Gastrocnemius medialis (tissue), 4 donors: ENCODE data around the gene RGL3. TPM values are rescaled to one million over a fixed set of nuclear protein-coding genes. Genes with fewer than 3 reads are reported as not detected.

Experiments
- ATAC-seq, 2 donors: fragments of 150-250 bp; one replicate each; pipeline ENCODE4 v1.9.1; 2016
- DNase-seq, 2 donors: peaks; one replicate each; pipeline ENCODE4 v3.0.0-alpha.2; 2019
- H3K27ac ChIP-seq, 4 donors: fragments of 200-600 bp; sonication (generic); 1 replicate in 1 of 4; 2 replicates in 3 of 4; pipeline ENCODE4 v1.5.1; 2016 to 2018; ENCODE audit warnings: mild to moderate bottlenecking in 2 of 4, moderate library complexity in 1 of 4
- H3K27me3 ChIP-seq, 3 donors: fragments of 200-600 bp; sonication (generic) in 2 of 3; 1 replicate in 1 of 3; 2 replicates in 2 of 3; pipeline versions ENCODE4 v1.5.1 to v1.6.0; 2016 to 2019; ENCODE audit warnings: mild to moderate bottlenecking in 1 of 3, moderate library complexity in 1 of 3
- H3K36me3 ChIP-seq, 2 donors: fragments of 200-600 bp; sonication (generic) in 1 of 2; one replicate each; pipeline ENCODE4 v1.5.1; 2017 to 2018
- H3K4me1 ChIP-seq, 2 donors: fragments of 200-600 bp; sonication (generic) in 1 of 2; one replicate each; pipeline ENCODE4 v1.5.1; 2016 to 2017; ENCODE audit warnings: mild to moderate bottlenecking in 2 of 2
- H3K4me3 ChIP-seq, 4 donors: fragments of 200-600 bp; sonication (generic) in 3 of 4; 1 replicate in 1 of 4; 2 replicates in 3 of 4; pipeline ENCODE4 v1.5.1; 2016 to 2019; ENCODE audit warnings: mild to moderate bottlenecking in 2 of 4
- H3K9me3 ChIP-seq, 3 donors: fragments of 200-600 bp; sonication (generic) in 2 of 3; 1 replicate in 1 of 3; 2 replicates in 2 of 3; pipeline ENCODE4 v1.5.1; 2016 to 2019
- POLR2A ChIP-seq, 2 donors: fragments of 450-650 bp; IDR thresholded peaks; one replicate each; pipeline ENCODE4 v1.6.1; 2017; ENCODE audit warnings: antibody characterized with exemption in 2 of 2, mild to moderate bottlenecking in 2 of 2, moderate library complexity in 2 of 2
- in situ Hi-C, 4 donors: fragments of 200-750 bp; cut with MboI; loops; one replicate each; pipeline versions ENCODE4 v1.15.0 to v1.8.0; 2017; ENCODE audit warnings: low sequenced_read_pairs in 4 of 4
- intact Hi-C: fragments of 100-400 bp; cut with DNase I; formaldehyde crosslinking; loops from one replicate; pipeline ENCODE4 v1.15.1; 2023; ENCODE audit warnings: low total_unique reads
- total RNA-seq, 4 donors: library from RNA; depleted of rRNA; stranded (reverse); fragments of >200 nt; gene quantifications; one replicate each; pipeline versions ENCODE4 v1.1.0 to v1.2.3, GENCODE V29; 2016
- TF ChIP-seq, protein P1 (sequence below), 5 experiments: fragments of 450-650 bp in 3 of 5; fragments of 200-600 bp in 2 of 5; sonication (generic) in 2 of 5; IDR thresholded peaks in 4 of 5; conservative IDR thresholded peaks in 1 of 5; 1 replicate in 4 of 5; 2 replicates in 1 of 5; pipeline ENCODE4 v1.5.1; 2016 to 2019; ENCODE audit warnings: antibody characterized with exemption in 5 of 5, mild to moderate bottlenecking in 3 of 5, moderate library complexity in 3 of 5

Gene RGL3
- total RNA-seq, 4 donors from 2014 or later = 0.33 to 7.0 (median 1.3) TPM

DNA sequence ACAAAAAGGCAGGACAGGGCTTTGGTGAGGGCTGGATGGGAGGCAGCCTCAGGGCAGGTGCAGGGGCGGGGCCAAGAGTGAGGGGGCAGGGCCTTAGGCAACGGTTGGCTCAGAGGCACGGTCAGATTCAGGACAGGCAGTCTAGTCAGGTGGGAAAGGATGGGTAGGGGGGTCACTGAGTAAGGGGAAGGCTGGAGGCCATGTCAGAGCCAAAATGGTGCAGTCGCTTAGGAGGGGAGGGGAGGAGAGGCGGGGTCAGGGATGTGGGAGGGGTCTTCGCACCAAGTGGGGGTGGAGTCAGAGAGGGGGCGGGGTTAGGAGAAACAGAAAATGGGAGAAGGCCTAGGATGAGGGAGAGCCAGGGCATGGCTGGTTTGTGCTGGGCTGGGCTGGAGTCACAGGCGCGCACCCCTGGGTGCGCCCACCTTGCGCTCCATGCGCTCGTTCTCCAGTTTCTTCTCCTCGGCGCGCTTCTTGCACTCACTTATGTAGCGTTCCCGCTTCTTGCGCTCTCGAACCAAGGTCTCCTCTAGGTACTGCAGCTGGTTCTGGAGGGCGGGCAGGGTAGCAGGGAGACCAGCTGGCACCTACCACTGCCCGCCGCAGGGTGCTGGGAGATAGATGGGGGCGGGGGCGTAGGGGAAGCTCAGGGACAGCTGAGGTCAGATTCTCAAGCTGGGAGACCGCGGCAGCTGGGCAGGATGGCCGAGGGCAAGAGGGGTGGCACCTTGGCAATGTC is 6.8 kb upstream of the RGL3 start:
- ATAC-seq (no peak), DNase-seq (no peak)
- H3K9me3 ChIP-seq = no peaks in the 10 kb centered on the region
- H3K36me3 ChIP-seq = no peaks in the 10 kb centered on the region
- in situ Hi-C loops (no loop called here), intact Hi-C loops (no loop called here)
- no peak overlapping the region for H3K4me3 ChIP-seq
- peaks cover 27 to 33% (median 30%) of the 10 kb centered on the region in 3 donors for H3K27me3 ChIP-seq
- H3K4me1 ChIP-seq = peaks cover 4 to 13% of the 10 kb centered on the region in 2 donors
- no peak for TF ChIP-seq POLR2A (IDR thresholded peaks at IDR 0.05)
- TF ChIP-seq, protein P1, sequence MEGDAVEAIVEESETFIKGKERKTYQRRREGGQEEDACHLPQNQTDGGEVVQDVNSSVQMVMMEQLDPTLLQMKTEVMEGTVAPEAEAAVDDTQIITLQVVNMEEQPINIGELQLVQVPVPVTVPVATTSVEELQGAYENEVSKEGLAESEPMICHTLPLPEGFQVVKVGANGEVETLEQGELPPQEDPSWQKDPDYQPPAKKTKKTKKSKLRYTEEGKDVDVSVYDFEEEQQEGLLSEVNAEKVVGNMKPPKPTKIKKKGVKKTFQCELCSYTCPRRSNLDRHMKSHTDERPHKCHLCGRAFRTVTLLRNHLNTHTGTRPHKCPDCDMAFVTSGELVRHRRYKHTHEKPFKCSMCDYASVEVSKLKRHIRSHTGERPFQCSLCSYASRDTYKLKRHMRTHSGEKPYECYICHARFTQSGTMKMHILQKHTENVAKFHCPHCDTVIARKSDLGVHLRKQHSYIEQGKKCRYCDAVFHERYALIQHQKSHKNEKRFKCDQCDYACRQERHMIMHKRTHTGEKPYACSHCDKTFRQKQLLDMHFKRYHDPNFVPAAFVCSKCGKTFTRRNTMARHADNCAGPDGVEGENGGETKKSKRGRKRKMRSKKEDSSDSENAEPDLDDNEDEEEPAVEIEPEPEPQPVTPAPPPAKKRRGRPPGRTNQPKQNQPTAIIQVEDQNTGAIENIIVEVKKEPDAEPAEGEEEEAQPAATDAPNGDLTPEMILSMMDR (IDR thresholded peaks at IDR 0.05 in 4 of 5, conservative IDR thresholded peaks at IDR 0.05 in 1 of 5) = no peak
- H3K27ac ChIP-seq = no peak overlapping the region

DNA sequence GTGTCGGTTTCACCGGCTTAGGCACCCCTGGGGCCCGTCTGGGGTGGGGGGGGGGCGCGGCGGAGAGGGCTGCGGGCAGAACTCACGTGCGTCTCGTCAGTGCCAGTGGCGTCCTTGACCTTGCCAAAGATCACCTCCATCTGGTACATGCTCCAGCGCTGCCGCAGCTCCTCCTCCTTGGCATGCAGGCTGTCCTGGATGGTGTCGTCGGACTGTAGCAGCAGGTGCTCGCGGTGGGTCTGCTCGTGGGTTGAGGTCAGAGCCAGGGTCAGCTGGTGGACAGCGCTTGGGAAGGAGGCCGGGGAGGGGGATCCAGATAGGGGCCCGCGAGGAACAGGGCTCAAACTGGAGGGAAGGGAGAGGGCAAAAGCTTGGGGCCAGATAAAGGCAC is 4.7 kb upstream of the RGL3 start:
- in situ Hi-C loops = no loop called here
- intact Hi-C loops = no loop called here
- Histone ChIP-seq H3K36me3 (no peaks in the 10 kb centered on the region), H3K27ac (no peak overlapping the region), H3K4me1 (peaks cover 4 to 20% of the 10 kb centered on the region in 2 donors), H3K9me3 (no peaks in the 10 kb centered on the region), H3K4me3 (no peak overlapping the region), H3K27me3 (peaks cover 42 to 51% (median 47%) of the 10 kb centered on the region in 3 donors)
- ATAC-seq (no peak), DNase-seq (no peak)
- TF ChIP-seq POLR2A (IDR thresholded peaks at IDR 0.05) = no peak

DNA sequence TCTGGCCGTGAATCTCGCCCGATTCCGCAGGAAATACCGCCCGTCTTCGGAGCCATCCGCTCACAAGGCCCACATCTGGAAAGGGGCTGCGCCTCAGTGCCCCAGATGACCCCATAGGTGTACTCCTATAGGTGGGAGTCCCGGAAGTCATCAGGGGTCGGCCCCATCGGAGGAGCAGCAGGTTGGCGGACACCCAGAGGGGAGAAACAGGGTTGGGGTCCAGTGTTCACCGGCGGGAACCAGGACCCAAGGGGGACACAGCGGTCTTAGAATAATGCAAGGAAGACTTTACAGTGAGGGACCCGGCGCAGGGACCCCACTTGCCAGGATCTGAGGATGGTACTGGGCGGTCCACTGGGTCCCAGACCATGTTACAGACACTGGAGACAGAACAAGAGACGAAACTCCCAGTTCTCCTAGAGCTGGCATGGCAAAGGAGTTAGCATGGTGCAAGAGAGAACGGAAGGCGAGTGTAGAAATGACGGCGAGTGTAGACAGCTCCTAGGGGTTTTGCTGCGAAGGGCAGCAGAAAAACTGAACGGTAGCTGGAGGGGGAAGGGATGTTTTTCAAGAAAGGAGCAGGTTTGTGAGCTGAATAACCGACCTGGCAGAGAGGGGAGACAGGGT is 4.2 kb upstream of the RGL3 start:
- Histone ChIP-seq H3K9me3 (no peaks in the 10 kb centered on the region), H3K36me3 (no peaks in the 10 kb centered on the region), H3K4me3 (no peak overlapping the region), H3K4me1 (peaks cover 4 to 21% of the 10 kb centered on the region in 2 donors), H3K27ac (no peak overlapping the region), H3K27me3 (peaks cover 47 to 57% (median 52%) of the 10 kb centered on the region in 3 donors)
- no peak for ATAC-seq
- DNase-seq = no peak
- in situ Hi-C loops = no loop called here
- TF ChIP-seq POLR2A (IDR thresholded peaks at IDR 0.05) = no peak
- TF ChIP-seq, protein P1 (IDR thresholded peaks at IDR 0.05 in 4 of 5, conservative IDR thresholded peaks at IDR 0.05 in 1 of 5) = no peak
- intact Hi-C loops = no loop called here

DNA sequence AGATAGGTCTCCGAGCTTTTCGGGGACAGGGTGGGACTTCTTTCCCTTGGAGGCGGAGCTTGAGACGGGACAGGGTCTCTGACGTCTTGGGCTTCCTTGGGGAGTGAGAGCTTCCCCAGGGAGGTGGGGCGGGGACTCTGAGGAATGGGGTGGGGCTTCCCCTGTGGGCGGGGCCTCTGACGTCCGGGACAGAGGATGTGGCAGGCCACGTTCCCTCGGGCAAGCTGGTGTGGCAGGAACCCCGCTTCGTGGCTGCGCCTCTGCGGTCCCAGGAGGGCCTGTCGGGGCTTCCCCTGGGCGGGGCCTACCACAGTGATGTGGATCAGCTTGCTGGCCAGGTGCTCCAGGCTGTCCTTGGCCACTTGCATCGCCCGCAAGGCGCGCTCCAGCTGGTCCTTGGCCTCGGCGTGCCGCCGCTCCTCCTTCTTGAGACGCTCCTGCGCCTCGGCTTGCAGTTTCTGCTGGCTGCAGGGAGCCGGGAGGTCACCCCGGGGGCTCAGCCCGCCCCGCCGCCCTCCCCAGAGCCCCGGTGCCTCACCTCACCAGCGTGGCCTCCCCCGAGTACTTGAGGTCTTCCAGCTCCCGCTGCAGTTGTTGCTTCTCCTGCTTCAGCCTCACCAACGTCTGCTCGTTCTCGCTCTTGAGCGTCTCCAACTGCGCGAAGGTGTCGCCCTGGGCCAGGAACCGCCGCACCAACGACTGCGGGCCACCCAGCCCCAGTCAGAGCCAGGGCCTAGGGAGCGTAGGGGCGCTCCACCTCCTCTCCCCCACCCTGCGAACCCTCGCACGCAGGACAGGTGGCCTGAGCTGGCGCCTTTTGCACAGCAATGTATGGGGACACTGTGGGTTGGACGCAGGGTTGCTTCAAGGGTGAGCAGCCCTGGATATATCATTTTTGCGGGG is 3.3 kb upstream of the RGL3 start:
- in situ Hi-C loops = no loop called here
- peak; percentile 42 to 64 for ATAC-seq

More for the DNA sequence above, 3.3 kb upstream of the RGL3 start:
- H3K4me3 ChIP-seq = peak overlapping the region in 3 of 4 donors; percentile 11 to 36 (median 28)
- DNase-seq = peak; percentile 52 to 53
- H3K27ac ChIP-seq = peak overlapping the region in 3 of 4 donors; percentile 55 to 68 (median 63)
- H3K9me3 ChIP-seq = no peaks in the 10 kb centered on the region
- TF ChIP-seq, protein P1 (IDR thresholded peaks at IDR 0.05 in 4 of 5, conservative IDR thresholded peaks at IDR 0.05 in 1 of 5) = no peak
- no peak for TF ChIP-seq POLR2A (IDR thresholded peaks at IDR 0.05)
- peaks cover 4 to 21% of the 10 kb centered on the region in 2 donors for H3K4me1 ChIP-seq
- H3K36me3 ChIP-seq = no peaks in the 10 kb centered on the region
- intact Hi-C loops = no loop called here
- peaks cover 51 to 62% (median 58%) of the 10 kb centered on the region in 3 donors for H3K27me3 ChIP-seq
